Peyer's patch (tissue), 4 donors: ENCODE measurements around the gene BMPR1B. TPM values are rescaled to one million over a fixed set of nuclear protein-coding genes. Genes with fewer than 3 reads are reported as not detected.

Experiments
- DNase-seq, 3 donors: peaks; one replicate each; pipeline ENCODE4 v3.0.0-alpha.2; 2017 to 2019
- H3K27ac ChIP-seq, 4 donors: fragments of 200-600 bp; sonication (generic); one replicate each; pipeline ENCODE4 v1.5.1; 2016 to 2019
- H3K27me3 ChIP-seq, 2 donors: fragments of 200-600 bp; sonication (generic); one replicate each; pipeline ENCODE4 v1.5.1; 2019
- H3K36me3 ChIP-seq, 3 donors: fragments of 200-600 bp; sonication (generic); one replicate each; pipeline ENCODE4 v1.5.1; 2016 to 2019
- H3K4me1 ChIP-seq, 4 donors: fragments of 200-600 bp; sonication (generic); one replicate each; pipeline ENCODE4 v1.5.1; 2016 to 2019
- H3K4me3 ChIP-seq, 4 donors: fragments of 200-600 bp; sonication (generic); 1 replicate in 3 of 4; 2 replicates in 1 of 4; pipeline ENCODE4 v1.5.1; 2016 to 2019; ENCODE audit warnings: mild to moderate bottlenecking in 1 of 4
- H3K9me3 ChIP-seq, 4 donors: fragments of 200-600 bp; sonication (generic); one replicate each; pipeline ENCODE4 v1.5.1; 2016 to 2019; ENCODE audit warnings: mild to moderate bottlenecking in 1 of 4
- CTCF ChIP-seq, 6 experiments: fragments of 450-650 bp in 4 of 6; fragments of 200-600 bp in 2 of 6; sonication (generic) in 1 of 6; IDR thresholded peaks; one replicate each; pipeline ENCODE4 v1.5.1; 2017 to 2019; ENCODE audit warnings: antibody characterized with exemption in 6 of 6, mild to moderate bottlenecking in 3 of 6, moderate library complexity in 1 of 6
- POLR2A ChIP-seq, 2 donors: fragments of 450-650 bp; IDR thresholded peaks; one replicate each; pipeline ENCODE4 v1.5.1; 2017; ENCODE audit warnings: antibody characterized with exemption in 2 of 2, mild to moderate bottlenecking in 2 of 2, moderate library complexity in 2 of 2
- total RNA-seq, 4 donors: library from RNA; depleted of rRNA; stranded (reverse); fragments of >200 nt; gene quantifications; one replicate each; pipeline ENCODE4 v1.1.0, GENCODE V29; 2016

Gene BMPR1B
- total RNA-seq, 4 donors from 2014 or later = not detected

GRCh38 chr4:95108883-95109421, 351.2 kb downstream of the BMPR1B start:
- Histone ChIP-seq H3K4me1 (no peaks in the 10 kb centered on the region), H3K27me3 (no peaks in the 10 kb centered on the region), H3K9me3 (no peaks in the 10 kb centered on the region), H3K4me3 (no peak overlapping the region), H3K36me3 (no peaks in the 10 kb centered on the region), H3K27ac (no peak overlapping the region)
- no peak for DNase-seq
- TF ChIP-seq POLR2A (IDR thresholded peaks at IDR 0.05) (no peak), CTCF (IDR thresholded peaks at IDR 0.05) (no peak)

DNA sequence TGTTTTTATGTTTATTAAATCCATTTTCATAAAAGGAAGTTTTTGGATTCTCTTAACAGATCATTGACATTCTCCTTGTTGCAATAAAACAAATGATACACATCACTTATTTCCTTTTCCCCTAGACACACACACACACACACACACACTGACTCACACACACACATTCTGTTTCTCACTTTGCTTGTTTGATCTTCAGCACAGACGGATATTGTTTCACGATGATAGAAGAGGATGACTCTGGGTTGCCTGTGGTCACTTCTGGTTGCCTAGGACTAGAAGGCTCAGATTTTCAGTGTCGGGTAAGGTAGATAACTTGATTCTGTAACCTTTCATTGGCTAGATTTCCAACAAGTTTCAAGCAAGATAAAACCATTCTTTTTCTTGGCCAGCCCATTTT, 356.8 kb downstream of the BMPR1B start:
- TF ChIP-seq POLR2A (IDR thresholded peaks at IDR 0.05) (no peak), CTCF (IDR thresholded peaks at IDR 0.05) (no peak)
- no peak for DNase-seq
- H3K36me3 ChIP-seq = no peaks in the 10 kb centered on the region
- H3K27ac ChIP-seq = no peak overlapping the region
- no peaks in the 10 kb centered on the region for H3K27me3 ChIP-seq
- no peaks in the 10 kb centered on the region for H3K9me3 ChIP-seq
- H3K4me1 ChIP-seq = no peaks in the 10 kb centered on the region
- H3K4me3 ChIP-seq = no peak overlapping the region

- TF ChIP-seq CTCF (IDR thresholded peaks at IDR 0.05) (no peak), POLR2A (IDR thresholded peaks at IDR 0.05) (no peak)
- H3K36me3 ChIP-seq = no peaks in the 10 kb centered on the region
- H3K27ac ChIP-seq = no peak overlapping the region
- no peaks in the 10 kb centered on the region for H3K27me3 ChIP-seq
- H3K4me1 ChIP-seq = no peaks in the 10 kb centered on the region
- no peak for DNase-seq
- no peak overlapping the region for H3K4me3 ChIP-seq
- H3K9me3 ChIP-seq = no peaks in the 10 kb centered on the region
These were observed 360.7 kb downstream of the BMPR1B start for GRCh38 chr4:95118497-95118896.

GRCh38 chr4:95120456-95120855, 362.7 kb downstream of the BMPR1B start:
- Histone ChIP-seq H3K36me3 (no peaks in the 10 kb centered on the region), H3K4me1 (no peaks in the 10 kb centered on the region), H3K4me3 (no peak overlapping the region), H3K27me3 (no peaks in the 10 kb centered on the region), H3K27ac (no peak overlapping the region), H3K9me3 (no peaks in the 10 kb centered on the region)
- TF ChIP-seq POLR2A (IDR thresholded peaks at IDR 0.05) = no peak
- no peak for TF ChIP-seq CTCF (IDR thresholded peaks at IDR 0.05)
- no peak for DNase-seq

GRCh38 chr4:95122001-95122400, 364.2 kb downstream of the BMPR1B start:
- no peaks in the 10 kb centered on the region for H3K9me3 ChIP-seq
- DNase-seq = no peak
- no peaks in the 10 kb centered on the region for H3K4me1 ChIP-seq
- H3K27me3 ChIP-seq = no peaks in the 10 kb centered on the region
- H3K36me3 ChIP-seq = no peaks in the 10 kb centered on the region
- TF ChIP-seq CTCF (IDR thresholded peaks at IDR 0.05) (no peak), POLR2A (IDR thresholded peaks at IDR 0.05) (no peak)
- H3K27ac ChIP-seq = no peak overlapping the region
- H3K4me3 ChIP-seq = no peak overlapping the region
